IPS-NIHi7 (cell line): ENCODE data around the gene IPPK.

Source experiments
- DNase-seq: peaks from one replicate; pipeline ENCODE4 v3.0.0; 2012; ENCODE audit warnings: mixed read lengths; ENCODE audit errors: extremely low spot score

IPPK gene

GRCh38 chr9:92657296-92658094 lies 12.4 kb downstream of the IPPK start:
- DNase-seq: no peak

- no peak for DNase-seq
Measured at GRCh38 chr9:92656537-92656925, 13.4 kb downstream of the IPPK start.

- no peak for DNase-seq
Measured at GRCh38 chr9:92655896-92656536, 13.9 kb downstream of the IPPK start.

GRCh38 chr9:92655366-92655765 lies 14.6 kb downstream of the IPPK start:
- DNase-seq: no peak

- no peak for DNase-seq
Measured at GRCh38 chr9:92654481-92655301, 15.2 kb downstream of the IPPK start.

GRCh38 chr9:92652461-92652860 lies 17.5 kb downstream of the IPPK start:
- DNase-seq: no peak

- DNase-seq: no peak
Measured at GRCh38 chr9:92650839-92651621, 18.9 kb downstream of the IPPK start.

- DNase-seq: no peak
Measured at GRCh38 chr9:92650296-92650695, 19.6 kb downstream of the IPPK start.

GRCh38 chr9:92649007-92649406 lies 20.9 kb downstream of the IPPK start:
- no peak for DNase-seq

- DNase-seq: no peak
Measured at GRCh38 chr9:92648474-92648971, 21.4 kb downstream of the IPPK start.

GRCh38 chr9:92647671-92648473 lies 22.1 kb downstream of the IPPK start:
- DNase-seq: no peak

GRCh38 chr9:92645041-92645440 lies 24.9 kb downstream of the IPPK start:
- DNase-seq: no peak

GRCh38 chr9:92644278-92644677 lies 25.7 kb downstream of the IPPK start:
- DNase-seq: no peak

GRCh38 chr9:92642564-92642963 lies 27.4 kb downstream of the IPPK start:
- no peak for DNase-seq

- no peak for DNase-seq
Measured at GRCh38 chr9:92642041-92642451, 27.9 kb downstream of the IPPK start.

GRCh38 chr9:92641092-92641809 lies 28.7 kb downstream of the IPPK start:
- DNase-seq: no peak

GRCh38 chr9:92640398-92641091 lies 29.4 kb downstream of the IPPK start:
- no peak for DNase-seq

- no peak for DNase-seq
Measured at GRCh38 chr9:92639791-92640271, 30.1 kb downstream of the IPPK start.

GRCh38 chr9:92639124-92639523 lies 30.8 kb downstream of the IPPK start:
- DNase-seq: no peak
